T-helper 1 cell (primary cell): ENCODE measurements around the gene TCF23.
"Not testable (repeated sequence)": the region's sequence is repeated elsewhere in the genome, so short reads cannot be mapped to it uniquely, and the experiment has no call there.

ENCODE experiments used
- DNase-seq, 5 donors: peaks; one replicate each; pipeline ENCODE4 v3.0.0-alpha.2; 2012 to 2020
- total RNA-seq, 4 donors: gene quantifications; one replicate each; lab custom pipeline; 2026; lab: John Stamatoyannopoulos, UW

The TCF23 gene
- 0 reads per million in 4 donors for total RNA-seq

GRCh38 chr2:27148801-27149439 lies at the start of gene TCF23:
TCF23 (plus strand) TSS chr2:27149004; CDS start chr2:27149134, 130 bp downstream.
- DNase-seq: no peak

- no peak for DNase-seq
Measured at GRCh38 chr2:27099334-27099955, 49.4 kb upstream of the TCF23 start.

- no peak for DNase-seq
Measured at GRCh38 chr2:27100036-27100435, 48.8 kb upstream of the TCF23 start.

- DNase-seq: no peak
Measured at GRCh38 chr2:27102329-27102728, 46.5 kb upstream of the TCF23 start.

- DNase-seq: no peak
Measured at GRCh38 chr2:27105981-27106380, 42.8 kb upstream of the TCF23 start.

GRCh38 chr2:27108221-27108620 lies 40.6 kb upstream of the TCF23 start:
- DNase-seq: no peak

GRCh38 chr2:27109083-27109482 lies 39.7 kb upstream of the TCF23 start:
- no peak for DNase-seq

- not testable (repeated sequence) for DNase-seq
Measured at GRCh38 chr2:27110603-27111352, 38.0 kb upstream of the TCF23 start.

- DNase-seq: not testable (repeated sequence)
Measured at GRCh38 chr2:27111392-27112078, 37.3 kb upstream of the TCF23 start.

GRCh38 chr2:27115519-27115918 lies 33.3 kb upstream of the TCF23 start:
- no peak for DNase-seq

- DNase-seq: no peak
Measured at GRCh38 chr2:27117995-27118524, 30.7 kb upstream of the TCF23 start.

- DNase-seq: no peak
Measured at GRCh38 chr2:27118525-27119329, 30.1 kb upstream of the TCF23 start, which contains the start of gene CGREF1. CGREF1 (minus strand) TSS chr2:27119128; CDS start chr2:27104366, 14,762 bp downstream.

- not testable (repeated sequence) for DNase-seq
Measured at GRCh38 chr2:27119330-27119670, 29.5 kb upstream of the TCF23 start.

- no peak for DNase-seq
Measured at GRCh38 chr2:27121906-27122305, 26.9 kb upstream of the TCF23 start.

- no peak for DNase-seq
Measured at GRCh38 chr2:27122791-27123190, 26.0 kb upstream of the TCF23 start.

- DNase-seq: peak; percentile 49 to 68 (median 59)
Measured at GRCh38 chr2:27123302-27124150, 25.3 kb upstream of the TCF23 start, which contains the start of gene ABHD1. ABHD1 (plus strand) TSS chr2:27123815; CDS start chr2:27123949, 134 bp downstream.

GRCh38 chr2:27125104-27125503 lies 23.7 kb upstream of the TCF23 start:
- no peak for DNase-seq

- no peak for DNase-seq
Measured at GRCh38 chr2:27126252-27126710, 22.5 kb upstream of the TCF23 start.

GRCh38 chr2:27127883-27128667 lies 20.7 kb upstream of the TCF23 start:
- no peak for DNase-seq
